ENCODE data around the gene CACNG1. TPM values are rescaled to one million over a fixed set of nuclear protein-coding genes. Genes with fewer than 3 reads are reported as not detected.

Gene CACNG1
- total RNA-seq, 1 experiment from 2014 or later, result not detected

DNA sequence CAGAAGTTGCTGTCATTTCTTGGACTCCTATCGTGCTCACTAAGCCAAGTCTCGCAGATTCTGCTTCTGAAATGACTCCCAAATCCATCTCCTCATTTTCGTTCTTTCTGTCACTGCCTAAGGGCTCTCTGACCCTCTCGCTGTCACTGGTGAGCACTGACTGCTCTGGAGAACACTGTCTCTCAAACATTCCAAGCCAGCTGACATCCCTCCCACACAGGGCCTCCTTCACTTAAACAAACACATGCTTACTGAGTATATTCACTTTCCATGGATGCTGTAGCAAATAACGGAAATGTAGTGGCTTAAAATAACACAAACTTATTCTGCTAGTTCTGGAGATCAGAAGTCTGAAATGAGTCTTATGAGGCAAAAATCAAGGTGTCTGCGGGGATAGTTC is 18.8 kb downstream of the CACNG1 start:
- no peaks in the 10 kb centered on the region for H3K79me2 ChIP-seq (ENCODE audit: insufficient read depth, low read length)
- H3K14ac ChIP-seq (ENCODE audit: insufficient read depth, low read length), result no peak overlapping the region
- no CpG with 5 or more reads among the region's 6 CpGs for WGBS (ENCODE audit: extremely low coverage, insufficient read length, low lambda C conversion rate)
- H3K18ac ChIP-seq (ENCODE audit: insufficient read length, low read depth, low read length), result no peak overlapping the region
- no peaks in the 10 kb centered on the region; the same call in 1 of the 2 replicates for H3K4me1 ChIP-seq (ENCODE audit: insufficient read depth, low read length)
- H3K56ac ChIP-seq (ENCODE audit: insufficient read length, low read depth, low read length), result no peak overlapping the region
- no peaks in the 10 kb centered on the region for H3K36me3 Mint-ChIP-seq (ENCODE audit: insufficient read depth in 1 of 3, low read depth in 3 of 3)
- TF ChIP-seq, protein P1, sequence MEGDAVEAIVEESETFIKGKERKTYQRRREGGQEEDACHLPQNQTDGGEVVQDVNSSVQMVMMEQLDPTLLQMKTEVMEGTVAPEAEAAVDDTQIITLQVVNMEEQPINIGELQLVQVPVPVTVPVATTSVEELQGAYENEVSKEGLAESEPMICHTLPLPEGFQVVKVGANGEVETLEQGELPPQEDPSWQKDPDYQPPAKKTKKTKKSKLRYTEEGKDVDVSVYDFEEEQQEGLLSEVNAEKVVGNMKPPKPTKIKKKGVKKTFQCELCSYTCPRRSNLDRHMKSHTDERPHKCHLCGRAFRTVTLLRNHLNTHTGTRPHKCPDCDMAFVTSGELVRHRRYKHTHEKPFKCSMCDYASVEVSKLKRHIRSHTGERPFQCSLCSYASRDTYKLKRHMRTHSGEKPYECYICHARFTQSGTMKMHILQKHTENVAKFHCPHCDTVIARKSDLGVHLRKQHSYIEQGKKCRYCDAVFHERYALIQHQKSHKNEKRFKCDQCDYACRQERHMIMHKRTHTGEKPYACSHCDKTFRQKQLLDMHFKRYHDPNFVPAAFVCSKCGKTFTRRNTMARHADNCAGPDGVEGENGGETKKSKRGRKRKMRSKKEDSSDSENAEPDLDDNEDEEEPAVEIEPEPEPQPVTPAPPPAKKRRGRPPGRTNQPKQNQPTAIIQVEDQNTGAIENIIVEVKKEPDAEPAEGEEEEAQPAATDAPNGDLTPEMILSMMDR (conservative IDR thresholded peaks at IDR 0.05), result no peak
- peaks cover 5 to 7% of the 10 kb centered on the region in 2 experiments for H3K4me1 Mint-ChIP-seq
- no peaks in the 10 kb centered on the region for H4K20me1 ChIP-seq (ENCODE audit: control insufficient read depth, insufficient read depth, insufficient read length)
- peak; percentile 20 for DNase-seq
- no peak overlapping the region for H2BK12ac ChIP-seq (ENCODE audit: insufficient read length, low read depth, low read length)
- no peak overlapping the region for H2AK5ac ChIP-seq (ENCODE audit: insufficient read length, low read length)
- no peak overlapping the region for H3T11ph ChIP-seq (ENCODE audit: low read length)
- H3K4me2 ChIP-seq (ENCODE audit: insufficient read depth, insufficient read length, low read length), result no peak overlapping the region
- no peak overlapping the region for H2AFZ ChIP-seq (ENCODE audit: low read length)
- no peak overlapping the region for H3K4ac ChIP-seq (ENCODE audit: low read depth, low read length)
- no peak overlapping the region for H4K8ac ChIP-seq (replicated peaks; ENCODE audit: insufficient read length, low read depth, low read length)
- no peak overlapping the region for H2BK120ac ChIP-seq (ENCODE audit: low read depth, low read length, poor library complexity, severe bottlenecking)
- no peak overlapping the region for H2BK15ac ChIP-seq (ENCODE audit: low read depth, low read length)
- H3K27ac ChIP-seq (ENCODE audit: insufficient read length, low read depth, low read length), result no peak overlapping the region
- peaks cover 0 to 2% of the 10 kb centered on the region in 2 experiments; a peak in 2 of 5 replicates for H3K9me3 Mint-ChIP-seq
- no peak overlapping the region for H2BK5ac ChIP-seq (ENCODE audit: insufficient read length, low read length)
- H3K4me3 Mint-ChIP-seq, result no peak overlapping the region
- no peak overlapping the region for H4K5ac ChIP-seq (ENCODE audit: insufficient read length, low read depth, low read length)
- no peak overlapping the region for H3K9ac ChIP-seq (ENCODE audit: extremely low read depth, insufficient read length, low read length)
- H3K27ac Mint-ChIP-seq, result no peak overlapping the region
- no peak overlapping the region for H3K23ac ChIP-seq (ENCODE audit: insufficient read length, low read depth, low read length)
- no peak overlapping the region for H2BK20ac ChIP-seq (ENCODE audit: low read depth, low read length, poor library complexity, severe bottlenecking)
- no peak overlapping the region for H4K91ac ChIP-seq (ENCODE audit: insufficient read length, low read depth, low read length)
- H3K27me3 Mint-ChIP-seq (ENCODE audit: low read depth), result no peaks in the 10 kb centered on the region
- no peaks in the 10 kb centered on the region for H3K9me3 ChIP-seq (ENCODE audit: control insufficient read depth, low read depth, low read length)
- H3K23me2 ChIP-seq (ENCODE audit: insufficient read length, low read depth, low read length, poor library complexity, severe bottlenecking), result no peaks in the 10 kb centered on the region
- no peaks in the 10 kb centered on the region for H3K79me1 ChIP-seq (ENCODE audit: insufficient read depth, low read depth, low read length, poor library complexity, severe bottlenecking)
- H3K27me3 ChIP-seq (ENCODE audit: insufficient read depth, low read length), result no peaks in the 10 kb centered on the region

Measured in H9 (cell line).